ENCODE results near the gene SRSF10.

- no peak for TF ChIP-seq TAF1 (IDR thresholded peaks at IDR 0.05; ENCODE audit: low read depth, low read length)
- no peak for TF ChIP-seq POLR2A (IDR thresholded peaks at IDR 0.05; ENCODE audit: low read depth, low read length)
- no peak for TF ChIP-seq POLR2AphosphoS5 (IDR thresholded peaks at IDR 0.05; ENCODE audit: low read depth, low read length)
- TF ChIP-seq SPI1 (IDR thresholded peaks at IDR 0.05; ENCODE audit: low read depth, low read length), result no peak
These were observed 12.3 kb downstream of the SRSF10 start for GRCh38 chr1:23967871-23968270.

Data from GM12891 (cell line).